ENCODE results near the gene KCNK3.
"Not testable (repeated sequence)": the region's sequence is repeated elsewhere in the genome, so short reads cannot be mapped to it uniquely, and the experiment has no call there.

Gene KCNK3

GRCh38 chr2:26759845-26760244 lies 67.3 kb downstream of the KCNK3 start:
- Histone ChIP-seq H4K20me1 (ENCODE audit: insufficient read depth, low read length) (no peaks in the 10 kb centered on the region), H3K27ac (ENCODE audit: low read length) (no peak overlapping the region), H3K4me3 (ENCODE audit: low read length) (no peak overlapping the region), H3K9ac (ENCODE audit: low read length) (no peak overlapping the region), H3K36me3 (replicated peaks; ENCODE audit: insufficient read depth, low read length) (no peaks in the 10 kb centered on the region), H3K27me3 (replicated peaks; ENCODE audit: insufficient read depth, low read length) (no peaks in the 10 kb centered on the region), H3F3A (ENCODE audit: insufficient read depth, low read length) (no peaks in the 10 kb centered on the region), H3K9me3 (replicated peaks; ENCODE audit: insufficient read depth, low read length) (no peaks in the 10 kb centered on the region), H3K9me2 (replicated peaks; ENCODE audit: insufficient read depth, low read length) (no peaks in the 10 kb centered on the region), H2AFZ (ENCODE audit: low read length) (no peak overlapping the region), H3K4me2 (ENCODE audit: low read depth, low read length) (no peak overlapping the region), H3K4me1 (ENCODE audit: low read length) (0 out of 2 replicates have a peak, but pooled peaks cover under 1% of the 10 kb centered on the region), H3K79me2 (ENCODE audit: low read length) (peaks cover 8% of the 10 kb centered on the region)
- TF ChIP-seq EZH2 (optimal IDR thresholded peaks at IDR 0.05; ENCODE audit: low read depth, low read length) (no peak), CTCF (IDR thresholded peaks at IDR 0.05; ENCODE audit: low read length) (no peak), EZH2phosphoT487 (IDR thresholded peaks at IDR 0.05; ENCODE audit: low read length) (no peak)
- DNase-seq: no peak

- H3K4me1 ChIP-seq (ENCODE audit: low read length); H3K9ac ChIP-seq (ENCODE audit: low read length); H4K20me1 ChIP-seq (ENCODE audit: insufficient read depth, low read length); H3K27ac ChIP-seq (ENCODE audit: low read length); H3K9me2 ChIP-seq (replicated peaks; ENCODE audit: insufficient read depth, low read length); H3K4me2 ChIP-seq (ENCODE audit: low read depth, low read length); H3K4me3 ChIP-seq (ENCODE audit: low read length); H2AFZ ChIP-seq (ENCODE audit: low read length); H3K36me3 ChIP-seq (replicated peaks; ENCODE audit: insufficient read depth, low read length); H3K27me3 ChIP-seq (replicated peaks; ENCODE audit: insufficient read depth, low read length); DNase-seq; H3K9me3 ChIP-seq (replicated peaks; ENCODE audit: insufficient read depth, low read length); H3F3A ChIP-seq (ENCODE audit: insufficient read depth, low read length): not testable (repeated sequence)
- peaks cover 20% of the 10 kb centered on the region for H3K79me2 ChIP-seq (ENCODE audit: low read length)
Observed at GRCh38 chr2:26760991-26761390, 68.5 kb downstream of the KCNK3 start.

GRCh38 chr2:26763019-26763418 lies 70.5 kb downstream of the KCNK3 start:
- H3K27me3 ChIP-seq (replicated peaks; ENCODE audit: insufficient read depth, low read length): no peaks in the 10 kb centered on the region
- H3K9me3 ChIP-seq (replicated peaks; ENCODE audit: insufficient read depth, low read length): no peaks in the 10 kb centered on the region
- TF ChIP-seq EZH2phosphoT487 (IDR thresholded peaks at IDR 0.05; ENCODE audit: low read length) (no peak), EZH2 (optimal IDR thresholded peaks at IDR 0.05; ENCODE audit: low read depth, low read length) (no peak)
- no peak overlapping the region for H2AFZ ChIP-seq (ENCODE audit: low read length)
- H3K36me3 ChIP-seq (replicated peaks; ENCODE audit: insufficient read depth, low read length): no peaks in the 10 kb centered on the region
- peaks cover 33% of the 10 kb centered on the region for H3K79me2 ChIP-seq (ENCODE audit: low read length)
- H4K20me1 ChIP-seq (ENCODE audit: insufficient read depth, low read length): no peaks in the 10 kb centered on the region
- no peak overlapping the region for H3K9ac ChIP-seq (ENCODE audit: low read length)
- 0 out of 2 replicates have a peak, but pooled peaks cover 3% of the 10 kb centered on the region for H3K4me1 ChIP-seq (ENCODE audit: low read length)
- H3K9me2 ChIP-seq (replicated peaks; ENCODE audit: insufficient read depth, low read length): no peaks in the 10 kb centered on the region
- no peak for DNase-seq
- H3F3A ChIP-seq (ENCODE audit: insufficient read depth, low read length): no peaks in the 10 kb centered on the region
- no peak overlapping the region for H3K4me2 ChIP-seq (ENCODE audit: low read depth, low read length)
- no peak overlapping the region for H3K4me3 ChIP-seq (ENCODE audit: low read length)
- H3K27ac ChIP-seq (ENCODE audit: low read length): no peak overlapping the region

- Histone ChIP-seq H4K20me1 (ENCODE audit: insufficient read depth, low read length) (no peaks in the 10 kb centered on the region), H3K27me3 (replicated peaks; ENCODE audit: insufficient read depth, low read length) (no peaks in the 10 kb centered on the region), H3K9ac (ENCODE audit: low read length) (peak within 1 kb of the TSS; percentile 80), H3K4me2 (ENCODE audit: low read depth, low read length) (peak within 1 kb of the TSS; percentile 77), H3K36me3 (replicated peaks; ENCODE audit: insufficient read depth, low read length) (no peaks in the 10 kb centered on the region), H3K79me2 (ENCODE audit: low read length) (peaks cover 39% of the 10 kb centered on the region), H2AFZ (ENCODE audit: low read length) (peak within 1 kb of the TSS; percentile 93), H3F3A (ENCODE audit: insufficient read depth, low read length) (no peaks in the 10 kb centered on the region), H3K9me2 (replicated peaks; ENCODE audit: insufficient read depth, low read length) (no peaks in the 10 kb centered on the region), H3K4me1 (ENCODE audit: low read length) (0 out of 2 replicates have a peak, but pooled peaks cover 3% of the 10 kb centered on the region), H3K27ac (ENCODE audit: low read length) (no peak within 1 kb of the TSS), H3K9me3 (replicated peaks; ENCODE audit: insufficient read depth, low read length) (no peaks in the 10 kb centered on the region), H3K4me3 (ENCODE audit: low read length) (peak within 1 kb of the TSS; percentile 93)
- DNase-seq: peak; percentile 84
- TF ChIP-seq CTCF (IDR thresholded peaks at IDR 0.05; ENCODE audit: low read length) (no peak), EZH2phosphoT487 (IDR thresholded peaks at IDR 0.05; ENCODE audit: low read length) (no peak), EZH2 (optimal IDR thresholded peaks at IDR 0.05; ENCODE audit: low read depth, low read length) (no peak)
Observed at GRCh38 chr2:26764078-26764887, 71.8 kb downstream of the KCNK3 start, which contains the start of gene SLC35F6. SLC35F6 (plus strand) TSS chr2:26764284; CDS start chr2:26764350, 66 bp downstream.
